H7 (cell line): ENCODE data around the gene ERAS. TPM values are rescaled to one million over a fixed set of nuclear protein-coding genes. Genes with fewer than 3 reads are reported as not detected.

ENCODE experiments used
- total RNA-seq: library from RNA; depleted of rRNA; stranded (reverse); fragments of >200 nt; shearing (Covaris generic); gene quantifications from 2 replicates; pipeline ENCODE4 v1.2.3, GENCODE V29; 2014; rRNA removed

The ERAS gene
- total RNA-seq, 1 experiment from 2014 or later: 0.21 TPM

Other genes with a start within 250 kb of the ERAS start
- gene WDR13, start 229.0 kb upstream of the ERAS start, total RNA-seq: 24.3 and 55.1 TPM in 2 replicates
- 0.67 and 0.69 TPM in 2 replicates for gene WAS, start 142.7 kb upstream of the ERAS start, total RNA-seq
- gene SUV39H1, start 129.8 kb upstream of the ERAS start, total RNA-seq: 19.6 and 20.4 TPM in 2 replicates
- gene GLOD5, start 64.8 kb upstream of the ERAS start, total RNA-seq: not detected in 2 replicates
- gene GATA1, start 39.9 kb upstream of the ERAS start, total RNA-seq: not detected in 2 replicates
- gene HDAC6, start 24.4 kb upstream of the ERAS start, total RNA-seq: 52.4 and 54.8 TPM in 2 replicates
- gene PCSK1N, start 9.1 kb downstream of the ERAS start, total RNA-seq: 0.59 and 1.6 TPM in 2 replicates
- 129 and 157 TPM in 2 replicates for gene TIMM17B, start 71.3 kb downstream of the ERAS start, total RNA-seq
- 30.2 and 39.8 TPM in 2 replicates for gene PQBP1, start 71.4 kb downstream of the ERAS start, total RNA-seq
- 12.0 and 12.3 TPM in 2 replicates for gene SLC35A2, start 85.1 kb downstream of the ERAS start, total RNA-seq
- gene PIM2, start 92.5 kb downstream of the ERAS start, total RNA-seq: 161 and 207 TPM in 2 replicates
- gene OTUD5, start 131.1 kb downstream of the ERAS start, total RNA-seq: 32.6 and 35.1 TPM in 2 replicates
- 0.76 and 1.00 TPM in 2 replicates for gene KCND1, start 145.3 kb downstream of the ERAS start, total RNA-seq
- gene GRIPAP1, start 175.8 kb downstream of the ERAS start, total RNA-seq: 19.9 and 23.7 TPM in 2 replicates
- 41.6 and 45.9 TPM in 2 replicates for gene TFE3, start 216.8 kb downstream of the ERAS start, total RNA-seq
- 4.7 and 5.8 TPM in 2 replicates for gene CCDC120, start 232.5 kb downstream of the ERAS start, total RNA-seq
- 6.3 and 6.7 TPM in 2 replicates for gene PRAF2, start 247.5 kb downstream of the ERAS start, total RNA-seq